GM12801 (cell line): ENCODE measurements around the gene UXS1.

Experiments
- TF ChIP-seq, protein P1 (sequence below): IDR thresholded peaks from one replicate; pipeline ENCODE4 v1.5.1; 2011; ENCODE audit warnings: control low read depth; ENCODE audit not compliant: insufficient read length; ENCODE audit errors: extremely low read depth

The UXS1 gene

DNA sequence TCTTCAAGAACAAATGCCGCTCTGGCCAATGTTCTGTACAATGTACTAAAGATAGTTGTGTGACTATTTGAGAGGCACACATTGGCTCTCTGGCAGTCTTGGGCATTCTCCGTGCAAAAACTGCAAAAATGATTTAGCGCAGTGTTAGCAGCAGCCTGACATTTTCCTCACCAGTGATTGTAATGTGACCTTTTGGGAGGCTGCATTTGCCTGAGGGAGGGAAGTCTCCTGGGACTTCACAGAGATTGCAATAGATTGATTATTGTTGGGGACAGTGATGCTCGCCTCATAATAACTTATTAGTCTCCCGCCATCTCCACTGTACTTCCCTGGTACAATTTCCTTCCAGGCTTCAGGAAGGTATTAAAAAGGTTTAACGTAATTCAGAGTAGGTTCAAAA is 149.2 kb downstream of the UXS1 start:
- TF ChIP-seq, protein P1, sequence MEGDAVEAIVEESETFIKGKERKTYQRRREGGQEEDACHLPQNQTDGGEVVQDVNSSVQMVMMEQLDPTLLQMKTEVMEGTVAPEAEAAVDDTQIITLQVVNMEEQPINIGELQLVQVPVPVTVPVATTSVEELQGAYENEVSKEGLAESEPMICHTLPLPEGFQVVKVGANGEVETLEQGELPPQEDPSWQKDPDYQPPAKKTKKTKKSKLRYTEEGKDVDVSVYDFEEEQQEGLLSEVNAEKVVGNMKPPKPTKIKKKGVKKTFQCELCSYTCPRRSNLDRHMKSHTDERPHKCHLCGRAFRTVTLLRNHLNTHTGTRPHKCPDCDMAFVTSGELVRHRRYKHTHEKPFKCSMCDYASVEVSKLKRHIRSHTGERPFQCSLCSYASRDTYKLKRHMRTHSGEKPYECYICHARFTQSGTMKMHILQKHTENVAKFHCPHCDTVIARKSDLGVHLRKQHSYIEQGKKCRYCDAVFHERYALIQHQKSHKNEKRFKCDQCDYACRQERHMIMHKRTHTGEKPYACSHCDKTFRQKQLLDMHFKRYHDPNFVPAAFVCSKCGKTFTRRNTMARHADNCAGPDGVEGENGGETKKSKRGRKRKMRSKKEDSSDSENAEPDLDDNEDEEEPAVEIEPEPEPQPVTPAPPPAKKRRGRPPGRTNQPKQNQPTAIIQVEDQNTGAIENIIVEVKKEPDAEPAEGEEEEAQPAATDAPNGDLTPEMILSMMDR: no peak

DNA sequence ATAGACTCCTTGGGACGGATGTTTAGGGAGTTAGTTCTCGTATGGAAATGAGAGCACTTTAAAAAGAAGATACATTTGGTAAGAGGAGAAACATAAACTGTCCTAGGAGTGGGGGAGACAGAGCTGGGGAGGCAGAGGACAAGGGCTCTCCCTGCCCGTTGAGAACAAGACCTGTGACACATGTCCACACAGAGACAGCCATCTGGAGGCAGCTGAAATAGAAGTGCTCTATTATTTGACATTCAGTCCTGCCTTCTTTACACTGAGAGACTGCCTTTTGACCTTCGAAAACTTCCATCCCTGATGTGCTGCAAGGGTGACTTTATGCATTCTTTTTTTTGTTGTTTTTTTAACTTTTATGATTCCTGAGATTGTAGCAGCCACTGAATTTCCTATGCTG is 150.1 kb downstream of the UXS1 start:
- TF ChIP-seq, protein P1: no peak
